Measurements from ENCODE around the gene CFAP43.
"Not testable (repeated sequence)": the region's sequence is repeated elsewhere in the genome, so short reads cannot be mapped to it uniquely, and the experiment has no call there.

Gene CFAP43

GRCh38 chr10:104255311-104255981 is 23.3 kb upstream of the CFAP43 start:
- DNase-seq: no peak

GRCh38 chr10:104254493-104255310 is 22.5 kb upstream of the CFAP43 start, which contains the start of gene GSTO1:
TSS of gene GSTO1 (plus strand) at chr10:104254892. CDS start at chr10:104254929, 37 bp downstream.
- DNase-seq: peak in 1 of 3 experiments; percentile 10

- no peak for DNase-seq
Observed at GRCh38 chr10:104253606-104254410, 21.6 kb upstream of the CFAP43 start.

GRCh38 chr10:104253106-104253505 is 20.9 kb upstream of the CFAP43 start:
- no peak for DNase-seq

GRCh38 chr10:104252368-104252767 is 20.2 kb upstream of the CFAP43 start:
- no peak for DNase-seq

GRCh38 chr10:104251443-104251842 is 19.3 kb upstream of the CFAP43 start:
- no peak for DNase-seq

- DNase-seq: peak in 1 of 3 experiments; percentile 91
Observed at GRCh38 chr10:104250371-104250770, 18.2 kb upstream of the CFAP43 start.

- not testable (repeated sequence) for DNase-seq
Observed at GRCh38 chr10:104248931-104249330, 16.8 kb upstream of the CFAP43 start.

GRCh38 chr10:104247513-104248146 is 15.5 kb upstream of the CFAP43 start:
- no peak for DNase-seq

- no peak for DNase-seq
Observed at GRCh38 chr10:104246976-104247375, 14.8 kb upstream of the CFAP43 start.

GRCh38 chr10:104245066-104245632 is 13.0 kb upstream of the CFAP43 start:
- DNase-seq: no peak

- no peak for DNase-seq
Observed at GRCh38 chr10:104243512-104243911, 11.3 kb upstream of the CFAP43 start.

- not testable (repeated sequence) for DNase-seq
Observed at GRCh38 chr10:104243009-104243408, 10.8 kb upstream of the CFAP43 start.

- no peak for DNase-seq
Observed at GRCh38 chr10:104242545-104242944, 10.4 kb upstream of the CFAP43 start.

- no peak for DNase-seq
Observed at GRCh38 chr10:104240078-104240477, 7.9 kb upstream of the CFAP43 start.

GRCh38 chr10:104235801-104236200 is 3.6 kb upstream of the CFAP43 start:
- no peak for DNase-seq

- DNase-seq: peak in 1 of 3 experiments; percentile 1
Observed at GRCh38 chr10:104234934-104235333, 2.8 kb upstream of the CFAP43 start.

- no peak for DNase-seq
Observed at GRCh38 chr10:104233817-104234216, 1.7 kb upstream of the CFAP43 start.

- DNase-seq: no peak
Observed at GRCh38 chr10:104232613-104233102, 494 bp upstream of the CFAP43 start.

- no peak for DNase-seq
Observed at GRCh38 chr10:104230490-104230889, 1.7 kb downstream of the CFAP43 start.

GRCh38 chr10:104223304-104223703 is 8.9 kb downstream of the CFAP43 start:
- DNase-seq: no peak

GRCh38 chr10:104220522-104220921 is 11.6 kb downstream of the CFAP43 start:
- no peak for DNase-seq

Measured in NCI-H1417 (cell line).